Posterior cingulate gyrus (tissue), 11 donors: Measurements from ENCODE around the gene CPNE4.
A peak's percentile ranks its signal among the peaks of the same experiment; 100 is the strongest.

Source experiments
- DNase-seq, 10 donors: peaks; one replicate each; pipeline versions ENCODE4 v3.0.0 to v3.0.0-alpha.2; 2020 to 2021; ENCODE audit warnings: mixed read lengths in 3 of 10
- intact Hi-C: fragments of 100-400 bp; cut with DNase I; formaldehyde crosslinking; loops from one replicate; pipeline ENCODE4 v1.15.1; 2023

Gene CPNE4

GRCh38 chr3:131750256-131750655 lies 284.6 kb downstream of the CPNE4 start:
- no peak for DNase-seq
- intact Hi-C loops = no loop called here

DNA sequence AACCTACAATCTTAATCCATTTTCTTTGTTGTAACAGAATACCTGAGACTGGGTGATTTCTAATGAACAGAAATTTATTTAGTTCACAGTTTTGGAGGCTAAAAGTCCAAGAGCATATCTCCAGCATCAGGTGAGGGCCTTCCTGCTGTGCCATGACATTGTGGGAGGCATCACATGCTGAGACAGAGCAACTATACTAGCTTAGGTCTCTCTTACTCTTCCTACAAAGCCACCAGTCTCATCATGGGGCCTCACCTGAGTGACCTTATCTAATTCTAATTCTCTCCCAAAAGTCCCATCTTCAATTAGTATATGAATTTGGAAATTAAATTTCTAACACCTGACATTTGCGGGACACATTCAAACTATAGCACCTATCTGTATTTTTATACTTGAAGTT lies 285.0 kb downstream of the CPNE4 start:
- no peak for DNase-seq
- intact Hi-C loops = no loop called here

- DNase-seq = no peak
- intact Hi-C loops = no loop called here
Observed at GRCh38 chr3:131747466-131747865, 287.3 kb downstream of the CPNE4 start.

DNA sequence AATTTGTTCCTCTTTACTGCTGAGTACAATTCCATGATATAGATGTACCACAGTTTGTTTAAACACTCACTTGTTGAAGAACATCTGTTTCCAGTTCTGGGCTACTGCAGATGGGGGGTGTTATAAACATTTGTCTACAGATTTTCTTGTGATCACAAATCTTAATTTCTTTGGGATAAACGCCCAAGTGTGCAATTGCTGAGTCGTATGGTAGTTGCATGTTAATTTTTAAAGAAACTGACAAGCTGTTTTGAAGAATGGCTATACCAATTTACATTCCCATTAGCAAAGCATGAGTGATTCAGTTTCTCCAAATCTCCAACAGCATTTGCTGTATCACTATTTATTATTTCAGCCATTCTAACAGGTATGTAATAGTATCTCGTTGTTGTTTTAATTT lies 290.0 kb downstream of the CPNE4 start:
- intact Hi-C loops = no loop called here
- DNase-seq = no peak

- DNase-seq = no peak
- intact Hi-C loops = no loop called here
Observed at GRCh38 chr3:131743126-131743525, 291.7 kb downstream of the CPNE4 start.

GRCh38 chr3:131739211-131739610 lies 295.6 kb downstream of the CPNE4 start:
- DNase-seq = no peak

GRCh38 chr3:131738095-131738494 lies 296.7 kb downstream of the CPNE4 start:
- intact Hi-C loops = no loop called here
- no peak for DNase-seq

More at GRCh38 chr3:131739211-131739610, 295.6 kb downstream of the CPNE4 start:
- intact Hi-C loops = no loop called here

GRCh38 chr3:131735544-131735943 lies 299.3 kb downstream of the CPNE4 start:
- no peak for DNase-seq
- intact Hi-C loops = no loop called here

DNA sequence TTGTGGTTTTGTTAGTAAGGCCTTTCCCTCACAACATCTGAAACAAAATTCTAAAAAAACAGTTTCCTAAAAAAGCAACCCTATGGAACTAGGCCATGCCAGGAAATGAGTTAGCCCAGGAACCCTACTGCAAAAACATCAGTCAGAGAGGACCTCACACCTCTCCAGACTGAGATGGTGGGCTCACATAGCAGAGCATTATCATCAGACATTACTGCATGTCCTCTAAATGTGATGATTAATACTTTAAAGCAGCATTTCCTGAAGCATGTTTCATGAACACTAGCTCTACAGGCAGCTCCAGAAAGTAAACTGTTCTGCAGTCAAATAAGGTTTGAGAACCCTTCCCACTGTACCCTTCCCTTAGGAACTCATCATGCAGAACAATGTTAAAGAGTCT lies 299.7 kb downstream of the CPNE4 start:
- intact Hi-C loops = no loop called here
- DNase-seq = no peak

GRCh38 chr3:131733086-131733841 lies 301.6 kb downstream of the CPNE4 start:
- intact Hi-C loops = no loop called here
- DNase-seq = peak in 1 of 10 donors; percentile 77

- intact Hi-C loops = no loop called here
- DNase-seq = no peak
Observed at GRCh38 chr3:131731709-131732108, 303.1 kb downstream of the CPNE4 start.

- intact Hi-C loops = no loop called here
- DNase-seq = no peak
Observed at GRCh38 chr3:131730581-131730980, 304.2 kb downstream of the CPNE4 start.

- intact Hi-C loops = no loop called here
- DNase-seq = no peak
Observed at GRCh38 chr3:131729643-131730017, 305.2 kb downstream of the CPNE4 start.

DNA sequence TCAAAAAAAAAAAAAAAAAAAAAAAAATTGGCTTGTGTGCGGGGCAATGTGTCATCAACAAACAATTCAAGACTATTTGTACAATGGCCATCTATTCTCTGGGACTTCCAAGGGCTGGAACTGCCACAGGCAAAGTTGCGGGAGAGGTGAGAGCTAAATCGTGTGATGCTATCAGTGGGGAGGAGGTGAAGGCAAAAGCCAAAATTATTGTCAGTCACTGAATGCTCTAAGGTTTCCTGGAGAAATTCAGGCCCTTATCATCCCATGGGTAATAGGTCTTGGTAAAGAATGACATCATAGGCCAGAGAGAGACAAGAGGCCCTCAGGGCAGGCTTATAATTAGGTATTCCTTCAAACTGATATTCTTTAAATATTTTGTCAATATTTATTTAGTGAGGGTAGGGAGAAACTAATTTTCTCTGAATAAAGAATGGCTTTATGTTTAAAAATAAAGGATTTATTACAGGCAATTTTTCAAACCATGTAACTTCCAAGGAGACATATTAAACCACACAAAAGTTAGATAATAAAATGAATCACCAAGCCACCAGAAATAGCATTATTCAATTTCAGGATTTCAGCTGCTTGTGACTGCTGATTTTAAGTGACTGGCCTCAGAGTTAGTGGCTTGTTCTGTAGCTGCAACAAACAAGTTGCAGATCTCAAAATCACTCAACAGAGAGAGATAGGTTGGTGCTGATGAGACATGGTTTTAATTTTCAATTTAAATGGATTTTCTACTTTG lies 305.7 kb downstream of the CPNE4 start:
- intact Hi-C loops = no loop called here
- DNase-seq = no peak

DNA sequence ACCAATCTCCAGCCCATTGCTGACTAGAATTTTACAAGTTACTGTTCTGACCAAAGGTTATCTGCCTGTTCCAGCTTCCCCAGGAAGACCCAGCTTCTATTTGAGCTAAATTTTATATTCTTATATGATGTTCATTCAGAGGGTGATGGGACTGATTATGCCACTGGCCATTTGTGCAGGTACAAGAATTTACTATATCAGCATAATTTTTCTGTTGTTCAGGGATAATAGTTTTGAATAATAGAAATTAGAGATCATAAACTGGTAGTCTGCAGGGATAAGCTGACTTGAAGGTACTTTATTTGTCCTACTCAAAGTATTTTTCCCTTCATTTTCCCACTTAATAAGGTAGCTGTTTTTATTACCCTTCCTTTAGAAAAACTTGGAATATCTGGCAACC lies 309.4 kb downstream of the CPNE4 start:
- intact Hi-C loops = no loop called here
- DNase-seq = no peak

DNA sequence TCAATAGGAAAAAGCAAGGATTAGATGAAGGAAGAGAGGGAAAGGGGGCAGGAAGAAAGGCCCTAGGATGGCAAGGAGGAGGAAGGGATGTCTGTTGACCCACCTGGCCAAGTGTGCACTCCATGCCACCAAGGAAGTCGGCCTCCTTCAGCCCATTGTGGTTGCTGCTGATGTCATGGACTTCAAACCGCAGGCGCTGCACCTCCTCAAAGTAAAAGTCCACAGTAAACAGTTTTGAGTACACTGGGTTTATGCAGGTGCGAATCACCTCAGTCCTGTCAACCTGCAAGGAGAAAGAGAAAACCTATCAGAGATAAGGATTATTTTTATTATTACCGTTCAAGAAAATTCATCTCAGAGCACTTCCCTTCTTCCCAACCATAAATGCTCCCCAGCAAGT lies 311.5 kb downstream of the CPNE4 start:
- intact Hi-C loops = no loop called here

DNA sequence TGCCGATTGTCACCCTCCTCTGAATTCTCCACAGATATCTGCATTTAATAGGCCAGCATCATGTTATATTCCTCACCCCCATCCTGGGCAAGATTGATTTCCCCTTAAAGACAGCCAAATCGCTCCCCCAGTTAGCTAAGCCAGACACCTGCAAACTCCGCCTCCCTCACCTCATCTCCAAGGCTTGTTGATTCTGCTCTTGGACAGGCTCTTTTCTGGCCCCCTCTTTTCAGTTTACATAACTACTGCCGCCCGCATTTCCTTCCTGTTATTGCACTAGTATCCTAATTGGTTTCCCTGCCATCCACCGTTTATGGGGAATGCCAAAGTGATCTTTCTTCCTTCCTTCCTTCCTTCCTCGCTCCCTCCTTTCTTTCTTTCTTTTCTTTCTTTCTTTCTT lies 317.3 kb downstream of the CPNE4 start:
- intact Hi-C loops = no loop called here
- DNase-seq = no peak

More for the DNA sequence above, 311.5 kb downstream of the CPNE4 start:
- no peak for DNase-seq

- intact Hi-C loops = no loop called here
- no peak for DNase-seq
Observed at GRCh38 chr3:131716943-131717342, 317.9 kb downstream of the CPNE4 start.

DNA sequence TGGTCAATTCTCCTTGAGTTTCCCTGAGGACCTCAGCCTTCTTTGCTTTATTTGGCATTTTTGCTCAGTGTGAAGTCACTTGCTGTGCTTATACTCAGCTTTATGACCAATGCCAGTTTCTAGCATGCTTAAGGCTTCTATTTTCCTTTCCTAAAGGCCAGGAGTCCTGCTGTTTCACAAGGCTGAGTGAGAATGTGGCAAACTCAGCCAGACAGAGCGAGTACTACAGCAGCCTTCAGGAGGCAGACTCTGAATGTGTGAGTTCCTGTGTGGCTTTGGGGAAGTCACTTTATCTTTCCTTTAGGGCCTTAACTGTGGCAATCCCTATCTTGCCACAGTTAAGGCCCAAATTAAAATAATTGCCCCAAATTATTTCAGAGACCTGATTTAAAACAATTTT lies 318.8 kb downstream of the CPNE4 start:
- no peak for DNase-seq
- intact Hi-C loops = no loop called here

- DNase-seq = no peak
- intact Hi-C loops = no loop called here
Observed at GRCh38 chr3:131714585-131715220, 320.1 kb downstream of the CPNE4 start.

- DNase-seq = no peak
- intact Hi-C loops = no loop called here
Observed at GRCh38 chr3:131713416-131714123, 321.2 kb downstream of the CPNE4 start.
